ENCODE results near the gene GRID1.

- no peak for TF ChIP-seq CTCF (IDR thresholded peaks at IDR 0.05)
- TF ChIP-seq POLR2A (IDR thresholded peaks at IDR 0.05), result no peak
Observed at GRCh38 chr10:86247588-86247987, 119.0 kb downstream of the GRID1 start.

Data from breast epithelium (tissue), 3 donors.